SIG-M5 treated with dmso at 0.1 percent for 504 hours (cell line): ENCODE results near the gene NLGN1.
"Not testable (repeated sequence)": the region's sequence is repeated elsewhere in the genome, so short reads cannot be mapped to it uniquely, and the experiment has no call there.

Experiments
- DNase-seq: peaks from one replicate; lab custom pipeline; 2025; ENCODE audit not compliant: unreplicated experiment; lab: John Stamatoyannopoulos, UW

Gene NLGN1

DNA sequence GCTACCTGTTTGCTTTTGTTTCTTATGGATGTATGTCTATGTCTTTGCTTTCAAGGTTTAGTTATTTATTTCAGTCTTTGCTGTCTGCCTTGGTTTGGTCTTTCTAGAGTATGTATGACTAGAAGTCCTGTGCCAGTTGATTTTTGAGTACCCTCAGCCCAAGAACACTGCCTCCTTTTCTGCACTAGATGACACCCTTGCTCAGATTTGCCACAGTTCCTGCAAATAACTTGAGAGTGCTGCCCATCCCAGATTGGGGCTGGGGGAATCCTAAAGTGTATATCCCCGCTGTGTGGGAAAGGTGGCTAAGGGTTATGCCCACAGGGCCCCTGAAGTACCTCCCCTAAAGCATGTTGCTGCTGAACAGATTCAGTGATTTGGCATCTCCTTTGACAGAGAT, 32.0 kb downstream of the NLGN1 start:
- DNase-seq = no peak

DNA sequence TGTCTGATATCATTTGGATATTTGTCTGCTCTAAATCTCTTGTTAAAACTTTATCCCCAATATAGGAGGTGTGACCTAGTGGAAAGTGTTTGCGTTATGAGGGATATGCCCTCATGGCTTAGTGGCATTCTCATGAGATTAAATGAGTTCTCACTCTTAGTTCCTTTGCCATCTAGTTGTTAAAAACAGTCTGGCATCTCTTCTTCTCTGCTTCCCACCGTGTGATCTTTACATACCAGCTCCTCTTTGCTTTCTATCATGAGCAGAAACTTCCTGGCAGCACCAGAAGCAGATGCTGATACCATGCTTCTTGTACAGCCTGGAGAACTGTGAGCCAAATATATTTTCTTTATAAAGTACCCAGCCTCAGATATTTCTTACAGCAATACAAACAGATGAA, 33.0 kb downstream of the NLGN1 start:
- no peak for DNase-seq

DNA sequence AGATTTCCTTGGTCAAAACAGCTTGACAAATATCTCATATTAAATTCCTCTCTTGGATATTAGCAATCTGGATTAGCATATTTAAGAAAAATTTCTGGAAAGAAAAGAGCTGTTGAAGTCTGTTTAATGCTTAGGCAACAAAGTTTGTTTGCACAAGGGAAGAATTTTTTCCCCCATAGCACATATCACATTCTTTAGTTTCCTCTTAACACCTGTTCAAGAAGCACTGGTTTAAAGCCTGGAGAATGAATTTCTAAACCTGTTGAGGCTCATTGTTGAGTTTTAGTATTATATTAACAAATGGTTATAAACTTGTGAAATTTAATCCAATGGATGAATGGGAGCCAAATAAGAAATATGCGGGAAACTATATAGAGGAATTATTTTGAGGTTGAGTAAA, 41.5 kb downstream of the NLGN1 start:
- no peak for DNase-seq

GRCh38 chr3:173440514-173440913, 43.0 kb downstream of the NLGN1 start:
- no peak for DNase-seq

- DNase-seq = not testable (repeated sequence)
These were observed 54.0 kb downstream of the NLGN1 start for GRCh38 chr3:173451561-173451960.

GRCh38 chr3:173463250-173463649, 65.7 kb downstream of the NLGN1 start:
- no peak for DNase-seq

- DNase-seq = no peak
These were observed 67.6 kb downstream of the NLGN1 start for GRCh38 chr3:173465112-173465511.

DNA sequence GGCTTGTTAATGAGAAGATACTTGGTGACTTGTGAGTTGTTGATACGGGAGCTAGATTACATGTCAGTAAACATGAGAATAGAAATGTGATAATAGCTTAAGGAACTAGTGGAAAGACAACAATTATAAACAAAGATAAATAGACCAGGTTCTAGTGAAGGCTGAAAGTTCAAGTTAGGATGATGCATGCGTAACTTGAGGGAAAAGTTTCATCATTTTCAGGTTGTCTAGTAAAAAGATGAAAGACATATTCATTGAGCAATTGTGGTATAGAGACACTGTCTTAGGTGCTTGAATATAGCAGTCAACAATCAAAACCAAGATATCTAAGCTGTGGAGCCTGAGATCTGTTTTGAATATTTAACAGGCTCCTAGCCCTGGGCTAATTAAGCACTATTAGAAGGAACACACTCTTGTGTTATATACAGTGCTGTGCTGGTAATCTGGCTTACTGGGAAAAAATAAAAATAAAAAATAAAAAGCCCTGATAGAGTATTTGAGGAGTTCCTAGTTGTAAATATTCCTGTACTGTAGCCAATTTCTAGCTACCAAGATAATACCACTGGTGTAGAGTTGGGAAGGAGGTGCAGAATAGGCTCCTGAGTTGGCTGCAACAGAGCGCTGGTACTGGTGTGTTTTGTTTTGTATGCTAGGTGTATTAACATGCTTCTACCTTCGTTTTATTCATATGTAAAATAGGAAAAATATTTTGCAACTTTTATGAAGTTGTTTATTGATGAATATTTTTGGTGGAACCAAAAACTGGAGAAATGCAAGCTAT, 68.5 kb downstream of the NLGN1 start:
- DNase-seq = no peak

- no peak for DNase-seq
These were observed 70.0 kb downstream of the NLGN1 start for GRCh38 chr3:173467501-173467900.

DNA sequence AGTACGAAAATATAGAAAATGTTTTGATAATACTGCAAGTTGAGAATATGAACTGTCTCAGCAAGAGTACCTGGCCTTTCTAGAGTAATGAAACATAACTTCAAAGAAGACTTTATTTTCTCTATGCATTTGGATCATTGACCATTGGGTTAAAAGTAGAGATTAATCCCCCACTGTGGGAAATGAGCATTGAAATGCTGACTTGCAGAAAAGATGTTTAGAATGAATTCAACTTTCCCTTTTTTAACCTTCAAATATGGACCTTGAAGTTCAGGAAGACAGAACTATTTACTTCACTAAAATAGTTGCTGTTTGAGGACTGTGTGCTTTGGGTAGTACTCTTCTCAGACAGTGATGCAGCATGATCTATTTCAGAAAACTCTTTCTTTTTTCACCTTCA, 75.7 kb downstream of the NLGN1 start:
- DNase-seq = no peak

DNA sequence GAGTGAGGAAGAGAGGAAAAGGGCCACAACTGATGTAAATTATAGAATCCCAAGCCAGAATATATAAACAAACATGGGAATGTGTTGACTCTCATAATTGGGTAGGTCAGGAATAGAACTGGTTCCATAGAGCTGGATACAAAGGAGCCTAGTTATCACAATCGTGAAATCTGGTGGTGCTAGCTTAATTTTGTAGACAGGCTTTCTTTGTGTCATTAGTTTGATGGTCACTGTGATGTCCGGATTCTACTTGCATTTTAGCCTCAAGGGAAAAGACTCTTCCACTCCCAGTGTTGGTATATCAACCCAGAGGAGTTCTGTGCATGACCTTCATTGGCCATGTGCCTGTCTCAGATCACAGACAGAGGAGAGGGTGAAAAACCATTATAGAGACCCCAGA, 81.8 kb downstream of the NLGN1 start:
- no peak for DNase-seq

- no peak for DNase-seq
These were observed 104.5 kb downstream of the NLGN1 start for GRCh38 chr3:173501931-173502489.

DNA sequence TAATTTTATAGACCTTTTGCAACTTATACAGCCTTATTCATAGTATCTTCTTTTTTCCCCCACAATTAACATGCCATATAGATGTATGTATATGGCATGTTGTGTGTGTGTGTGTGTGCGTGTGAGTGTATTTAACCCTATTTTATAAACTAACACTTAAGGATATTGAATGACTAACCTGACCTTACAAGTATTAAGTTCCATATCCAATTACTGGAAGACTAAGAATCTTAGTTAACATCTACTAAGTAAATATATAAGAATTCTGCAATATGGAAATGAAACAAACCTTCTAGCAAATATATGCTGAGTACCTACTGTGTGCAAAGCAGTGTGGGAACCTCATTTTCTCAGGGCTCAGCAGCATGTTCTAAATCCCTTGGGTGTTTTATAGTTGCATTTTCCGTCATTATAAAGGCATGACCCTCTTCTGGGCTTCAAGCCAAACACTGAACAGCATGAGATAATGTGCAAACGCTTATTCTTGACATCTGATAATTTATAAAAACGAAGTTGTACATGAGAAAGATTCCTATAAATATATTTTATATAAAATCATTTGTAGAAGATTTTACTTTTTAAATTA, 105.5 kb downstream of the NLGN1 start:
- no peak for DNase-seq

DNA sequence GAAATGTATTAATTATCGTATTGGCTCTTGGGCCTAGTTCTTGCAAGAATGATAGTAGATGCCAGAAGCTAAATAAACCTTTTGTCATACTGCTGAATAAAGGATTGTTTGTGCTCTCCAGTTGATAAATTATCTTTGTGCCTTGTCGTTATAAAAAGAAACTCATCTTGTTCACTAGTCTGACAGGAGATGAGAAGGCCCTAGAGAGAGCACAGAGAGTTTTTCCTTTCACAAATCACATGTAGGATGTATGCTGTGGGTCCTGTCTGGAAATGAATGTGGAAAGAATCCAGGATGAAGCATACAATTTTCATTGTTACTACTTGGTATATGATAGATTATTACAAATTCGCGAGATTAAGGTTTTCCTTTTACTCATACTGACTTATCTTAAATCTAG, 113.0 kb downstream of the NLGN1 start:
- DNase-seq = no peak

GRCh38 chr3:173513123-173513522, 115.6 kb downstream of the NLGN1 start:
- DNase-seq = no peak

GRCh38 chr3:173529062-173529711, 131.6 kb downstream of the NLGN1 start:
- peak; percentile 38 for DNase-seq

GRCh38 chr3:173531602-173532001, 134.1 kb downstream of the NLGN1 start:
- no peak for DNase-seq

DNA sequence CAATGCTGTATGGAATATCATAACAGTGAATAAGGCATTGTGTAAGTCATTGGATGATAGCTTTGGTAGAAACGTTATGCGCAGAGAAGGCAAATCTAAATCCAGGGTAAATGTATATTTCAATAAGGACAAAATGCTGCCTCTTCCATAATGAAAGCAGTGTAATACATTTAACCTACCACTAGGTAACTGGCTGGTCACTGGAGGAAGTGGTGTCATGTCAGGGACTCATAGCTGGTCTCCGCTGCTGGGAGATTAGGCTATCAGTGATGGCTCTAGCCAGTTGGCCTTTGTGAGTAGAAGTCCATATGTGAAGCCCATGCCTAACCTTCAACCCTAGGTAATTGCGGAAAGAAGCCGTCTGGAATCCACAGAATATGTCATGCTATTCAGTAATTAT, 140.9 kb downstream of the NLGN1 start:
- no peak for DNase-seq

DNA sequence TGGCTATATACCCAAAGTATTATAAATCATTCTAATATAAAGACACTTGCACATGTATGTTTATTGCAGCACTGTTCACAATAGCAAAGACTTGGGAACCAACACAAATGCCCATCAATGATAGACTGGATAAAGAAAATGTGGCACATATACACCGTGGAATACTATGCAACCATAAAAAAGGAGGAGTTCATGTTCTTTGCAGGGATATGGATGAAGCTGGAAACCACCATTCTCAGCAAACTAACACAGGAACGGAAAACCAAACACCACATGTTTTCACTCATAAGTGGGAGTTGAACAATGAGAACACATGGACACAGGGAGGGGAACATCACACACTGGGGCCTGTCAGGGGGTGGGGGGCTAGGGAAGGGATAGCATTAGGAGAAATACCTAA, 148.0 kb downstream of the NLGN1 start:
- DNase-seq = not testable (repeated sequence)

DNA sequence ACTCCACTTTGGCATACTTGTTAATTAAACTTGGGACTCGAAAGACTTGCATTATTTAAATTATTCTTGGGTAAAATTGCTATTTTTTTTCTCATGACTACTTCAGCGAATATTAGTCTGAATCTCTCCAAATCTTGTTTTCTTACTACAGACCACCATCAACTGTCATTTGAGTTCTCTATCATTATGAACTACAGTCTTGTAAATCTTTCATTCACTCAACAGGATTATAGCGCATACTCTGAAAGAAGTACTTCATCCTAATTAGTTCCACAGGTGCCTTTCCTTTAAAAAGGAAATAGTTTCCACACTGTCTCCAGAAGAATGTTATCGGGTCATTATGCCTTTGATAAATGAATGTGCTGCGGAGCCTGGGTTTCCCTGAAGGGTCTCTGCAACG, 149.5 kb downstream of the NLGN1 start:
- DNase-seq = no peak

DNA sequence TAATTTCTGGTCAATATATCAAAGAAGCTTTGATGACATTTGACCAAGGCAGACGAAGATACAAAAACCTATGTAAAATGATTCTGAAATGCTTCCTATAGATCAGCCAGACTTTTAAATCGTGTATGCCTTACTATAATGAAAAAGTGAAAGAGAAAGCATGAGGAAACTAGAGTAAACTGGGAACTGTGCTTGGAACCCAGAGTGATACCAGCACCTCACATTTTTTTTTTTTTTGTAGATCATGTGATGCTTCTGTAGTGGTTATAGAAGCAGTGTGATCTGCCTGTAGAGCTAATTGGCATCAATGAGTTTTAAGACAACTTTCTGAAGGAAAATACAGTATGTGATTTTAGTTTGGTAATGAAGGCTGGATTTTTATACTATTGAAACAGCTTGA, 150.7 kb downstream of the NLGN1 start:
- no peak for DNase-seq

DNA sequence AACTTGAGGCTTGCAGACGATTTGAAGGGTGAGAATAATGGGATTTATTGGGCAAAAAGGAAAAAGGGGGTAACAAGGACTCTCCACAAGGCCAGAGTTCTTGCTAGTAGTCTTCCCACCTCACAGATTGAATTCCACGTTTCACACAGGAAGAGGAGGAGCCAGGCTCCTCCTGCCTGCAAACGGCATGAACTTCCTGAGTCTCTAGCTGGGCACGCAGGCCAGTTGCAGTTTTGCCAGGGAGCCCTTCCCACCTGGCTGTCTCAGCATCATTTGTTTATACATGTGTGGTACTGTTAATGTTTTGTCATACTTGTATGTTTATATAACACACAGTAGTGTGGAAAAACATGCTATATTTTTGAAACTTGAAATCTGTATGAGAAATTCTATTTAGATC, 155.0 kb downstream of the NLGN1 start:
- no peak for DNase-seq
